Lower lobe of right lung (tissue), 2 donors: ENCODE measurements around the gene HHIPL1. TPM values are rescaled to one million over a fixed set of nuclear protein-coding genes. Genes with fewer than 3 reads are reported as not detected.

ENCODE experiments used
- ATAC-seq, 2 donors: fragments of 200-7000 bp; cut with Tn5 transposase; one replicate each; pipeline ENCODE4 v1.9.1; 2020 to 2022; ENCODE audit warnings: mild to moderate bottlenecking in 2 of 2, moderate library complexity in 2 of 2
- DNase-seq: peaks from one replicate; pipeline ENCODE4 v3.0.0-alpha.2; 2020
- H3K27ac ChIP-seq: fragments of 200-600 bp; one replicate; pipeline ENCODE4 v1.8.0; 2022
- H3K27me3 ChIP-seq: fragments of 200-600 bp; one replicate; pipeline ENCODE4 v1.8.0; 2022; ENCODE audit warnings: low read depth
- H3K36me3 ChIP-seq: fragments of 200-600 bp; one replicate; pipeline ENCODE4 v1.8.0; 2022; ENCODE audit warnings: mild to moderate bottlenecking
- H3K4me1 ChIP-seq: fragments of 200-600 bp; one replicate; pipeline ENCODE4 v1.8.0; 2022
- H3K4me3 ChIP-seq: fragments of 200-600 bp; one replicate; pipeline ENCODE4 v1.8.0; 2022; ENCODE audit warnings: mild to moderate bottlenecking
- H3K9me3 ChIP-seq: fragments of 200-600 bp; one replicate; pipeline ENCODE4 v1.8.0; 2022
- CTCF ChIP-seq: fragments of 200-600 bp; IDR thresholded peaks from one replicate; pipeline ENCODE4 v1.8.0; 2022; ENCODE audit warnings: antibody characterized with exemption, mild to moderate bottlenecking
- intact Hi-C: fragments of 100-400 bp; cut with DNase I; formaldehyde crosslinking; loops from one replicate; pipeline ENCODE4 v1.11.0; 2022
- total RNA-seq: library from RNA; stranded (reverse); fragmentation: NEBNext Ultra II Directional; extraction: Animal tissue kit (Norgen Biotek cat#: 25700); gene quantifications from one replicate; pipeline ENCODE4 v1.2.1, GENCODE V29; 2021
- donor health status: DM: no; HTN: yes; CAD: no; lungs with severe emphysema.

The HHIPL1 gene
- total RNA-seq, 1 donor from 2014 or later: 1.6 TPM

GRCh38 chr14:99602788-99603415 lies 42.0 kb upstream of the HHIPL1 start:
- no peaks in the 10 kb centered on the region for H3K9me3 ChIP-seq
- H3K4me1 ChIP-seq: peaks cover 61% of the 10 kb centered on the region
- H3K27ac ChIP-seq: peak overlapping the region; percentile 78
- TF ChIP-seq CTCF: no peak
- intact Hi-C loops: no loop called here
- H3K27me3 ChIP-seq: peaks cover 6% of the 10 kb centered on the region
- ATAC-seq (no peak), DNase-seq (no peak)
- no peaks in the 10 kb centered on the region for H3K36me3 ChIP-seq
- H3K4me3 ChIP-seq: peak overlapping the region; percentile 89

- H3K27me3 ChIP-seq: peaks cover 6% of the 10 kb centered on the region
- no peak for TF ChIP-seq CTCF
- ATAC-seq (no peak), DNase-seq (no peak)
- H3K4me3 ChIP-seq: peak within 1 kb of the TSS; percentile 89
- intact Hi-C loops: no loop called here
- H3K27ac ChIP-seq: peak within 1 kb of the TSS; percentile 88
- no peaks in the 10 kb centered on the region for H3K36me3 ChIP-seq
- H3K4me1 ChIP-seq: peaks cover 55% of the 10 kb centered on the region
- H3K9me3 ChIP-seq: no peaks in the 10 kb centered on the region
Observed at GRCh38 chr14:99603471-99604277, 41.3 kb upstream of the HHIPL1 start, which contains the start of gene CCDC85C. TSS of gene CCDC85C (minus strand) at chr14:99604207. CDS start at chr14:99603959, 248 bp downstream.

GRCh38 chr14:99604278-99604765 lies 40.6 kb upstream of the HHIPL1 start:
- ATAC-seq (peak; percentile 96 to 97), DNase-seq (peak; percentile 92)
- Histone ChIP-seq H3K4me1 (peaks cover 50% of the 10 kb centered on the region), H3K4me3 (peak overlapping the region; percentile 89), H3K36me3 (no peaks in the 10 kb centered on the region), H3K27ac (peak overlapping the region; percentile 88), H3K27me3 (peaks cover 6% of the 10 kb centered on the region), H3K9me3 (no peaks in the 10 kb centered on the region)
- intact Hi-C loops: no loop called here
- no peak for TF ChIP-seq CTCF

GRCh38 chr14:99604766-99605298 lies 40.1 kb upstream of the HHIPL1 start:
- no peak for DNase-seq
- peak overlapping the region; percentile 88 for H3K27ac ChIP-seq
- no peaks in the 10 kb centered on the region for H3K36me3 ChIP-seq
- intact Hi-C loops: no loop called here
- H3K27me3 ChIP-seq: peaks cover 6% of the 10 kb centered on the region
- H3K9me3 ChIP-seq: no peaks in the 10 kb centered on the region
- peaks cover 45% of the 10 kb centered on the region for H3K4me1 ChIP-seq
- no peak for TF ChIP-seq CTCF
- peak overlapping the region; percentile 89 for H3K4me3 ChIP-seq
- ATAC-seq: peak; percentile 56 to 57

GRCh38 chr14:99605299-99605961 lies 39.5 kb upstream of the HHIPL1 start:
- no peaks in the 10 kb centered on the region for H3K9me3 ChIP-seq
- peak overlapping the region; percentile 89 for H3K4me3 ChIP-seq
- peaks cover 39% of the 10 kb centered on the region for H3K4me1 ChIP-seq
- H3K36me3 ChIP-seq: no peaks in the 10 kb centered on the region
- intact Hi-C loops: no loop called here
- ATAC-seq: peak; percentile 32 to 53
- TF ChIP-seq CTCF: no peak
- peak; percentile 76 for DNase-seq
- peak overlapping the region; percentile 88 for H3K27ac ChIP-seq
- peaks cover 6% of the 10 kb centered on the region for H3K27me3 ChIP-seq
